GM18873 (cell line): ENCODE results near the gene CDX4.
"Not testable (repeated sequence)": the region's sequence is repeated elsewhere in the genome, so short reads cannot be mapped to it uniquely, and the experiment has no call there.

Source experiments
- ATAC-seq: cut with Tn5 transposase; IDR thresholded peaks from one replicate; pipeline ENCODE4 v1.9.1; 2021; ENCODE audit warnings: mild to moderate bottlenecking, moderate library complexity, moderate number of reproducible peaks; ENCODE audit not compliant: unreplicated experiment, low FRiP score

CDX4 gene, protein sequence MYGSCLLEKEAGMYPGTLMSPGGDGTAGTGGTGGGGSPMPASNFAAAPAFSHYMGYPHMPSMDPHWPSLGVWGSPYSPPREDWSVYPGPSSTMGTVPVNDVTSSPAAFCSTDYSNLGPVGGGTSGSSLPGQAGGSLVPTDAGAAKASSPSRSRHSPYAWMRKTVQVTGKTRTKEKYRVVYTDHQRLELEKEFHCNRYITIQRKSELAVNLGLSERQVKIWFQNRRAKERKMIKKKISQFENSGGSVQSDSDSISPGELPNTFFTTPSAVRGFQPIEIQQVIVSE

DNA sequence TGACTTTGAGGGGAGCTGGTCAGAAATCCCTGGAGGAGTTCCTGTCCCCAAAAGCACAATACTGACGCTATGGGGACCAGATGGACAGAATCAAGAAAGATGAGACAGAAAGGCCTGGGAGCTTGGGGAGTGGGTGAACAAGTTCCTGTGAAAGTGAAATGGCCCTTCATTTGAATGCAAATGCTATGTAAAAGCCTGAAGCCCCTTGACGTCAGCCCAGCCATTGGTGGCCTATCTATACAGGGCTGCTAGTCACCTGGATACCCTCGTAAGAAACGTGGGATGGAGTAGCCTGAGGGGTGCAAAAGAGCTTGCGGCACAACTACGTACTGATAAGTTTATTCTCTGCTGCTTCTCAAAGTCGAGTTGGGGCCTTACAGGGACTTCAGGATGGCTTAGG lies at the start of gene CDX4:
Gene CDX4, plus strand, starts transcription at position 223 of the 400 bp plus-strand sequence. CDS start 201 bp downstream, outside the sequence.
- ATAC-seq = no peak

DNA sequence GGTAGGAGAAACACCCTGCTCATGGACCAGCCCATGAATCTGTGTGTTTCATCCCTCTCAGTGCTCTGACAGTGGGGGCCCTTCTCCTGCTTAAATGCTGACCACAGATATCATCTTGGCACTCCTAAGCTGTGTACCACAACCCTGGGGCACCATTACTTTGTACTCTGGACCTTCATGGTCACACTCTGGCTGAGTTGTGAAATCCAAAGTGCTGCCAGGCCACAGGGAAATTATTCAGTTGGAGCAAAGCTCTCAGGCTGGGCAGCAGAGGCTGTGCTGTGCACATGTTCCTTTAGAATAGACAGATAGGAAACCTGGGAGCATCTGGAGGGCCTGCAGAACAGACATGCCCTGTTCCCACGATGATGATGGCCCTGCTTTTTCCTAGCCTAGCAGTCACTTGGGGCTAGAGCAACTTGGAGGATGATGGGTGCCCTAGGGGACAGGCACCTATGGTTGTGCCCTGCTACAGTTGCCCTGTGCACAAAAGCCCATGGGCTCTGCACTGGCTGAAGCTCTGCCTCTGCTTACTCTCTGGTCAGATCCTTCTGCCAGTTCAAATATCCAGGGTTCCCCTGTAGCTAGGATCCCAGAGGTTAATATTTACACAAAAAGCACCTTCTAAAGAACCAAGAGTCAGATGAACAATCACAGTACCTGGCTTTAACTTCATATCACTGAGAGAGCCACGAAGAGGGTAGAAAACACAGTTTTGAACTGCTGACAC lies 48.5 kb upstream of the CDX4 start:
- no peak for ATAC-seq

DNA sequence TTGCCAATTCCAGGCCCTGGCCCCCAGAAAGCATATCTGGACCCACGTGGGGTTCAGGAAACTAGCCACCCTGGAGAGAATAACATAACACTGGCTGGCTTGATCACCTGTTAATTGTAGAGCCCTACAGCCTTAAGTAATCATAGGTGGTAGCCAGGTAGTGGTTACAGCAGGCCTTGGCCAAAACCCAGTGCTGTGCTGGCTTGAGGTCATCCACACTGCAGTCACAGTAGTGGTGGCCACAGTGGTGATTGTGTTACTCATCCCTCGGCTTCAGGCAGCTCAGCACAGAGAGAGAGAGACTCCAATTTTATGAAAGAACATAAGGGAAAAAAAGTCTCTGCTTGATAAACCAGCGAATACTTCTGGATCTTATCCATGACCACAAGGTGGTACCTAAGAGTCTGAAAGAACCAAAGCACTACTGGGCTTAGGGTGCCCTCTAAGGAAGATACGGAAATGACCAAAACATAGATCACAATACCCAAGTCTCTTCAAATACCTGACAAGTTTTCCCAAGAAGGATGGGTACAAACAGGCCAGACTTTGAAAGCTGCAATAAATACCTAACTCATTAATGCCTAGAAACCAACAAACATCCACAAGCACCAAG lies 46.6 kb upstream of the CDX4 start:
- ATAC-seq = no peak

DNA sequence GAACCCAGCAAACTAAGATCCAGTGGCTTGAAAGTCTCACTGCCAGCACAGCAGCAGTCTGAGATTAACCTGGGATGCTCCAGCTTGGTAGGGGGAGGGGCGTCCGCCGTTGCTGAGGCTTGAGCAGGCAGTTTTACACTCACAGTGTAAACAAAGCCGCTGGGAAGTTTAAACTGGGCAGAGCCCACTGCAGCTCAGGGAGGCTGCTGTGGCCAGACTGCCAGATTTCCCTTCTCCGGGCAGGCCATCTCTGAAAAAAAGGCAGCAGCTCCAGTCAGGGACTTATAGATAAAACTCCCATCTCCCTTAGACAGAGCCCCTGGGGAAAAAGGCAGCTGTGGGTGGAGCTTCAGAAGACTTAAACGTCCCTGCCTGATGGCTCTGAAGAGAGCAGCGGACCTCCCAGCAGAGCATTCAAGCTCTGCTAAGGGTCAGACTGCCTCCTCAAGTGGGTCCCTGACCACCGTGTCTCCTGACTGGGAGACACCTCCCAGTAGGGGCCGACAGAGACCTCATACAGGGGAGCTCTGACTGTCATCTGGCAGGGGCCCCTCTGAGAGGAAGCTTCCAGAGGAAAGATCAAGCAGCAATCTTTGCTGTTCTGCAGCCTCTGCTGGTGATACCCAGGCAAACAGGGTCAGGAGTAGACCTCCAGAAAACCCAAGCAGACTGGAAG lies 45.1 kb upstream of the CDX4 start:
- ATAC-seq = no peak

DNA sequence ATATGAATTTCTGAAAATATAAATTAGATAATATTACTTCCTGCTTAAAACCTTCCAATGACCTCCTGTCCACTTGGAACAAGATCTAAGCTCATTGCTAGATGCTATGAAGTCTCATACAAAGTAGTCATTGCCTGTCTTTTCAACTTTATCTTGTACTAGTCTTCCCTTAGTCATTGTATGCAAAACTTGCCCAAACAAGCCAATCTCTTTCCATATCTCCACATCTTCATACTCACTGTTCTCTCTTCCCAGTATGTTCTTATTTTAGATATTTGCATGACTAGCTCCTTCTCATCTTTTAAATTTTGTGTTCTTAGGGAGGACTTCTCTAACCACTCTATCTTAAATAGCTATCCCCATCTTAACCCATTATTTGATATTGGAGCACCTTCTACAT lies 33.9 kb upstream of the CDX4 start:
- no peak for ATAC-seq

DNA sequence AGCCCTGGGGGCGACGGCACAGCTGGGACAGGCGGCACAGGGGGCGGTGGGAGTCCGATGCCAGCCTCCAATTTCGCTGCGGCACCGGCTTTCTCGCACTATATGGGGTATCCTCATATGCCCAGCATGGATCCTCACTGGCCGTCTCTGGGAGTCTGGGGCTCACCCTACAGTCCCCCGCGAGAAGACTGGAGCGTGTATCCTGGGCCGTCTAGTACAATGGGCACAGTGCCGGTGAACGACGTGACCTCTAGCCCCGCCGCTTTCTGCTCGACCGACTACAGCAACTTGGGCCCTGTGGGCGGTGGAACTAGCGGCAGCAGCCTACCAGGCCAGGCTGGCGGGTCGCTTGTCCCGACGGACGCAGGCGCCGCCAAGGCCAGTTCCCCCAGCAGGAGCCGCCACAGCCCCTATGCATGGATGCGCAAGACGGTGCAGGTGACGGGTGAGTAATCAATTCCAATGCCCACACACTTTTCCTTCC lies 500 bp downstream of the CDX4 start:
- no peak for ATAC-seq

DNA sequence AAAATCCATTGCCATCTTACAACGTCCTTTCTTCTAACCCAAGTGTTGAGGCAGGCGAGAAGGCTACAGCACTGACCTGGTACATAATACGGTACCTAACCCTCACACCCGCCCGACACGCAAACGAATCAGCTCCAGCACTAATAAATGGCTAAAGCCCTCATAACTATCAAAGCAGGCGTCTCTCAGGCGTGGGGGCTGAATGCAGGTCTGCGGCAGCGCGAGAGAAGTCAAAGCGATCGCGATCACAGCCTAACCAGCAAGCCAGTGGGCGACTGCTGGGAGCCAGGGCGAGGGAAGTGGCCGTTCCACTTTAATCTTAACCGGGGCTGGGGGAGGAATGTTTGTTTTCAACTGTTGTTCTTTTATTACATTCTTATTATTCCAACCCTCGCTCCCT lies 1.5 kb downstream of the CDX4 start:
- ATAC-seq = no peak

DNA sequence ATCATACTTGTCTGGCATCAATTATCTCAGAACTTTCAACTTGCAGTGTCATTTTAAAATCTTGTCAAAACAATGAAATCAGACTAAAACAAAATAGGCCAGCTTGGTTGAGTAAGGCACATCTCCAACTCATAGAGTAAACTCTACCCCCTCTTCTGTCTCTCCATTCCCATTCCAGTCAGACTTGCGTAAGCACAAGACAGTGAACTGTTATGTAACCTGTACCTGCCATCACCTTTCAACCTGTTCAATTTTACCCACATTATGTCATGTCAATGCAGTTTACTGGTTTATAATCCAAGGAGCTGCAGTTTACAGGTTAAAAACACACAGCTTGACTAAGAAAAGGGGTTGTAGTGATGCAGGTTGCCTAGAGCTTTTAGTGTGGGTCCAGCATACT lies 8.3 kb downstream of the CDX4 start:
- no peak for ATAC-seq

DNA sequence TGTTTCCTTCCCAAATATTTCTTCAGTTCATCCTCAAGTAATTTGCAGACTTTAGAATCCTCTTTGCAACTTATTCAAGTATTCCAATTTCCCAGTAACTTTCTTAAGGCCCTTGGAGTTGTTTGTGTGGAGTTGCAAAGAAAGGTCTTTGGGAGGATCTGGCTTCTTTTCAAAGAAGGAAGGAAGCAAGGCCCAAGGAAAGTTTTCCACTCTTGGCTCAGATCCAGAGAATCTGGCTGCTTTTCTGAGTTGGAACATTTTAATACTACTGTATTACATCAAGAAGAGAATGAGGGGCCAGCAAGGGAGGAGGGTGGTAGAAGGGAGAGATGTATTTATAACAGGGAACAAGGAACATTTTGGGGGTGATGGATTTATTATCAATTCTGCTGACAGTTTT lies 10.5 kb downstream of the CDX4 start:
- ATAC-seq = no peak

DNA sequence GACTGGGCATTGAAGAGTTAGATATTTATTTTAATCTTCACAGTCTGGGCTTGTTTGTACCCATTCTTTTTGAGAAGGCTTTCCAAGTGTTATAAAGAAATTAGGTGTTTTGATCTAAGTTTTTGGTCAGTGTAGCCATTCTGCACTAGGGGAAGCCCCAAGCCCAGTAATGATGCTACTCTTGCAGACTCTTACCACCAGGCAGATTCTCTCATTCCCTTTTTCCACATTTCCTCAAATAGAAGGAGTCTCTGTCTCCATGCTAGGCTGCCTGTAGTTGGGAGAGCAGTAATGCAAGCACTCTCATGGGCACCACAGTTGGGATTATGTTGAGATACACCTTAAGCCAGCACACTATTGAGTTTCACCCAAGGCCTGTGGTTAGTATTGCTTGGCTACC lies 21.5 kb downstream of the CDX4 start:
- ATAC-seq = no peak

DNA sequence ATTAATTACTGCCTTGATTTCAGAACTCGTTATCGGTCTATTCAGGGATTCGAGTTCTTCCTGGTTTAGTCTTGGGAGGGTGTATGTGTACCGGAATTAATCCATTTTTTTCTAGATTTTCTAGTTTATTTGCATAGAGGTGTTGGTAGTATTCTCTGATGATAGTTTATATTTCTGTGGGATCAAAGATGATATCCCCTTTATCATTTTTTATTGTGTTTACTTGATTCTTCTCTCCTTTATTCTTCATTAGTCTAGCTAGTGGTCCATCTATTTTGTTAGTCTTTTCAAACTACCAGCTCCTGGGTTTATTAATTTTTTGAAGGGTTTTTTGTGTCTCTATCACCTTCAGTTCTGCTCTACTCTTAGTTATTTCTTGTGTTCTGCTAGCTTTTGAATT lies 32.1 kb downstream of the CDX4 start:
- no peak for ATAC-seq

DNA sequence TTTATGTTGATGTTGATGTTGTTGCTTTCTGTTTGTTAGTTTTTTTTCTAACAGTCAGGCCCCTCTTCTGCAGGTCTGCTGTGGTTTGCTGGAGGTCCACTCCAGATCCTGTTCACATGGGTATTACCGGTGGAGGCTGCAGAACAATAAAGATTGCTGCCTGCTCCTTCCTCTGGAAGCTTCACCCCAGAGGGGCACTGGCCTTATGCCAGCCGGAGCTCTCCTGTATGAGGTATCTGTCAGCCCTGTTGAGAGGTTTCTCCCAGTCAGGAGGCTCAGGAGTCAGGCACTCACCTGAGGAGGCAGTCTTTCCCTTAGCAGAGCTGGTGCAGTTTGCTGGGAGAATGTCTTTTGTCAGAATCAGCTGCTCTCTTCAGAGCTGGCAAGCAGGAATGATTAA lies 34.7 kb downstream of the CDX4 start:
- ATAC-seq = no peak

DNA sequence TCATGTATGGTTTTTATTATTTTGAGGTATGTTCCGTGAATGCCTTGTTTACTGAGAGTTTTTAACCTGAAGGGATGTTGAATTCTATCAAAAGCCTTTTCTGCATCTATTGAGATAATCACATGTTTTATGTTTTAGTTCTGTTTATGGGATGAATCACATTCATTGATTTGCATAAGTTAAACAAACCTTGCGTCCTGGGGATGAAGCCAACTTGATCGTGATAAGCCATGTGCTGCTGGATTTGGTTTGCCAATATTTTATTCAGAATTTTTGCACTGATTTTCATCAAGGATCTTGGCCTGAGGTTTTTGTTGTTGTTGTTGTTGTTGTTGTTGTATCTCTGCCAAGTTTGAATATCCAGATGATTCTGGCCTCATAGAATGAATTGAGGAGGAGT lies 43.8 kb downstream of the CDX4 start:
- no peak for ATAC-seq

DNA sequence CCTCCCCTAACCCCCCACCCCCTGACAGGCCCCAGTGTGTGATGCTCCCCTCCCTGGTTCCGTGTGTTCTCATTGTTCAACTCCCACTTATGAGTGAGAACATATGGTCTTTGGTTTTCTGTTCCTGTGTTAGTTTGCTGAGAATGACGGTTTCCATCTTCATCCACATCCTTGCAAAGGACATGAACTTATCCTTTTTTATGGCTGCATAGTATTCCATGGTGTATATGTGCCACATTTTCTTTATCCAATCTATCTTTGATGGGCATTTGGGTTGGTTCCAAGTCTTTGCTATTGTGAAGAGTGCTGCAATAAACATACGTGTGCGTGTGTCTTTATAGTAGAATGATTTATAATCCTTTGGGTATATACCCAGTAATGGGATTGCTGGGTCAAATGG lies 45.3 kb downstream of the CDX4 start:
- not testable (repeated sequence) for ATAC-seq
